NCI-H345 (cell line): ENCODE data around the gene TFCP2L1.
"Not testable (repeated sequence)": the region's sequence is repeated elsewhere in the genome, so short reads cannot be mapped to it uniquely, and the experiment has no call there.

Experiments
- DNase-seq: peaks from one replicate; lab custom pipeline; 2025; lab: John Stamatoyannopoulos, UW

Gene TFCP2L1

DNA sequence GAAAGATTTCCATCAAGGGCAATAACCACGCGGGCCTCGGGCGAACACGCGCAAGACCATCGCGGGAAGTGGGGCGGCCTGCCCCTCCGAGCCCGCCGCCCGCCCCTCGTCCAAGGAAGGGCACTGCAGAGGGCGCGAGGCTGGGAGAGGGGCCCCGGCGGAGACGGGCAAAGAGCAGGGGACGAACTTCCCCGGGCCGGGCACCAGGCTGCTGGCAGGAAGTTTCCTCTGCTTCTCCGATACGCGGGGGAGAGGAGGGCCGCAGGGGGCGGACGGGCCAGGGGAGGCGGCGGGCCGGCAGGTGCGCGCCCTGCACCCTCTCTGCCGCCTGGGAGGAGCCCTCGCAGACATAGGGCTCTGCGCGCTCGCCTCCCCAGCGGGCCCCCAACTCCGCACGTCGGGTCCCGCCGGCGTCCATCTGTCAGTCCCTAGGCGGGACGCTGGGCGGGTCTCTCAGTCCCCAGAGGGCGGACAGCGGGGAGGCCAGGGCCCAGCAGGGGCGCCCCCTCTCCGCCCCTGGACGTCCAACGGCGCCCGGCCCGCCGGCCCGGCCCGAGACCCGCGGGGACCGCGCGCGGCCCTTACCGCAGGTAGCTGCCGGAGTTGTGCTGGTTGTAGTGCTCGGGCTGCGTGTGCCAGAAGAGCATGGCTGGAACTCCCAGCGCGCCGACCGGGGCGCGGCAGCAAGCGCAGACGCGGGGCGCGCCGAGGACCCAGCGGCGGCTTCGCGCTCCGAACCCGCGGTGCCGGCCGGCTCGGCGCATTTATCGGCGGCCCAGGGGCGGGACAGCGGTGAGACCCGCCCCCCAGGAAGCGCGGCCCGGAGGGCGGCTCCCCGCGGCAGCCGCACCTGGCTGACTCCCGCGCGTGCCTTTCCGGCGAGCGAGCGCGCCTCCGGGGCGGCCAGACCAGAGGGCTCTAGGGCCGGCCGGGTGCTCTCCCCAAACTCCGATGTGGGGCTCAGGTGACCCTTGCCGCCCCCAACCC lies at the start of gene TFCP2L1:
TSS of gene TFCP2L1 (minus strand) at position 740 of the 987 bp plus-strand sequence. CDS start at position 647, 93 bp downstream.
- peak; percentile 74 for DNase-seq

DNA sequence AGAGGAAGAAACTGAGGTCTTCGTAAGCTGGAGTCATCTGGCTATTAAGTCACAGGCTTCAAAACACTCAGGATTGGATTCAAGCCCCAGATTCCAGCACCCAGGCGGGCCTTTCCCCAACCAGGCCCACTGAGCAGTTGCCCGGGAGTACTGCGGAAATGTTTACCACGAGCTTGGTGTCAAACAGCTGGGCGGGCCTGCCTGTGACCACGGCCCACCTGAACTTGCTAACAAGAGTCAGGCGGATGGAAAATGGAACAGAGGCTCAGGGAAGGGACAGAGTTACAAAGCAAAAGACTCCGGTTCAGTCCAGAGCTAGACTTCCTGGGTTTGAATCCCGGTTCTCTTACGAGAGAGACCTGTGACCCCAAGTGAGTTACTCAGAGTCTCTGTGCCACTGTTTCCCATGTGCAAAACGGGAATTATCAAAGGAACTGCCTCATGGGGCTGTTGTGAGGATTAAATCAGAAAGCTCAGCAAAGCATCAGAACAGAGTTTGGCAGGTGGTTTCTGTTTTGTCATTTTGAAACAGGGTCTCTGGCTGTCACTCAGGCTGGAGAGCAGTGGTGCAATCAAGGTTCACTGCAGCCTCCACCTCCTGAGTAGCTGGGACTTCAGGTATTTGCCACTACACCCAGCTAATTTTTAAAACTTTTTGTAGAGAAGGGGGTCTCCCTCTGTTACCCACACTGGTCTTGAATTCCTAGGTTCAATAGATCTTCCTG lies 49.0 kb upstream of the TFCP2L1 start:
- DNase-seq = no peak

- no peak for DNase-seq
Measured at GRCh38 chr2:121333231-121333630, 48.2 kb upstream of the TFCP2L1 start.

GRCh38 chr2:121331324-121331723 lies 46.3 kb upstream of the TFCP2L1 start:
- DNase-seq = not testable (repeated sequence)

- DNase-seq = no peak
Measured at GRCh38 chr2:121330921-121331320, 45.9 kb upstream of the TFCP2L1 start.

DNA sequence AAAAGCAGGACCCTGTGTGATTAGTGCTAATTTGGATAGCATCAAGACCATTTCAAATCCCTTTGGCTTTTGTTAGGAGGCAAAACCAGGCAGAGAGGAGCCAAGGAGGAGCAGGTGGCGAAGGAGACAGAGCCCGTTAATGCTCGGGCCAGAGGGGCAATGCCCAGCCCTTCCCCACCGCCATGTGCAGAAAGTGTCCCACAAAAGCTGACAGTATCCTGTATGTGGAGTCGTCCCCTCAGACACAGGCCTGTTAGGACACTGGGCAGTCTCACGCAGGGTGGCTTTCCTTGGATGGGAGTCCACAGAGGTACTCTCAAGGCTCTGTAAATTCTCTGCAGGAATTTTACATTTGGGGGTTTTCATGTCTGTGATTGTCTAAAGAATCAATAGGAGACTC lies 44.8 kb upstream of the TFCP2L1 start:
- no peak for DNase-seq

GRCh38 chr2:121326628-121327027 lies 41.6 kb upstream of the TFCP2L1 start:
- DNase-seq = no peak

GRCh38 chr2:121324601-121325000 lies 39.6 kb upstream of the TFCP2L1 start:
- no peak for DNase-seq

- no peak for DNase-seq
Measured at GRCh38 chr2:121321476-121321875, 36.5 kb upstream of the TFCP2L1 start.

- no peak for DNase-seq
Measured at GRCh38 chr2:121319941-121320340, 34.9 kb upstream of the TFCP2L1 start.

- no peak for DNase-seq
Measured at GRCh38 chr2:121316986-121317385, 32.0 kb upstream of the TFCP2L1 start.

DNA sequence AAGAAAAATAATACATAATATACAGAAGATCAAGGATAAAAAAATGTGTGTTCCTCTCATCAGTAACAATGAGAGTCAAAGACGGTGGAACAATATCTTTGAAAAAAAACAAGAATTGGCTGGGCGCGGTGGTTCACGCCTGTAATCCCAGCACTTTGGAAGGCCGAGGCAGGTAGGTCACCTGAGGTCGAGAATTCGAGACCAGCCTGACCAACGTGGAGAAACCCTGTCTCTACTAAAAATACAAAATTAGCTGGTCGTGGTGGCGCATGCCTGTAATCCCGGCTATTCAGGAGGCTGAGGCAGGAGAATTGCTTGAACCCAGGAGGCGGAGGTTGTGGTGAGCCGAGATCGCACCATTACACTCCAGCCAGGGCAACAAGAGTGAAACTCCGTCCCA lies 28.7 kb upstream of the TFCP2L1 start:
- not testable (repeated sequence) for DNase-seq

DNA sequence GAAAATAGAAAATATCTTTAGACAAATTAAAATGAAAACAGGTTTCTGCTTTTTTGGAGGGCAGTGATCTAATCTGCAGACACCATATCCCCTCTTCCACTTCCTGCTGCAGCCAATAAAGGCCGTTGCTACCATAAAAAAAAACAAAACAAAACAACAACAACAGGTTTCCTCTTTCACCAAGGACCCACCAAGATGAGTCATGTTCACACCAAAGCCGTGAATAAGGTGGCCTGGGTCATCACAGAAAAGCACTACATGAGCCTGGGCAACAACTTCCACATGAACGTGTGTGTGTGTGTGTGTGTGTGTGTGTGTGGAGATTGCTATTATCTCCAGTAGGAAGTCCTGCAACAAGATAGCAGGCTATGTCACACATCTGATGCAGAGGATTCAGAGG lies 24.8 kb upstream of the TFCP2L1 start:
- no peak for DNase-seq

DNA sequence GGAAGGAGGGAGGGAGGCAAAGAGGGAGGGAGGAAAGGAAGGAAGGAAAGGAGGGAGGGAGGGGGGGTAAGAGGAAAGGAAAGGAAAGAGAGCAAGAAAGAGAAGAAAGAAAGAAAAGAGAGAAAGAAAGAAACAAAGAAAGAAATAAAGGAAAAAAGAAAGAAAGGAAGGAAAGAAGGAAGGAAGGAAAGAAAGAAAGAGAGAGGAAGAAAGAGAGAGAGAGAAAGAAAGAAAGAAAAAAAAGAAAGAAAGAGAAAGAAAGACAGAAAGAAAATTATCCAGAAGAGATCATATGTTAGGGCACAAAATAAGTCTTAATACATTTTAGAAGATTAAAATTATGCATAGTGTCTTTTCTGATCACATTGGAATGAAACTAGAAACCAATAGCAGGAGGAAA lies 24.3 kb upstream of the TFCP2L1 start:
- DNase-seq = no peak

DNA sequence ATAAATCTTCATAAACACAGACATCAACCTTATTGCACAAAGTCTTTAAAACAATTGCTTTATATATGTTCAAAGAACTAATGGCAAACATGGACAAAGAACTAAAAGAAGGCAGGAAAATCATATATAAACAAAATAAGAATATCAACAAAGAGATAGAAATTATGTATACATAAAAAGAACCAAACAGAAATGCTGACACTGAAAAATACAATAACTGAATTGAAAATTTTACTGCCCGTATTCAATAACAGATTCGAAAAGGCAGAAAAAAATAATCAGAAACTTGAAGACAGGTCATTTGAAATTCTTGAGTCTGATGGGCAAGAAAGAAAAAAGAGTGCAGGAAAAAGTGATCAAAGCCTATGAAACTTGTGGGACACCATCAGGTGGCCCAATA lies 22.0 kb upstream of the TFCP2L1 start:
- no peak for DNase-seq

GRCh38 chr2:121304941-121305340 lies 19.9 kb upstream of the TFCP2L1 start:
- DNase-seq = no peak

- no peak for DNase-seq
Measured at GRCh38 chr2:121303531-121304263, 18.7 kb upstream of the TFCP2L1 start.

DNA sequence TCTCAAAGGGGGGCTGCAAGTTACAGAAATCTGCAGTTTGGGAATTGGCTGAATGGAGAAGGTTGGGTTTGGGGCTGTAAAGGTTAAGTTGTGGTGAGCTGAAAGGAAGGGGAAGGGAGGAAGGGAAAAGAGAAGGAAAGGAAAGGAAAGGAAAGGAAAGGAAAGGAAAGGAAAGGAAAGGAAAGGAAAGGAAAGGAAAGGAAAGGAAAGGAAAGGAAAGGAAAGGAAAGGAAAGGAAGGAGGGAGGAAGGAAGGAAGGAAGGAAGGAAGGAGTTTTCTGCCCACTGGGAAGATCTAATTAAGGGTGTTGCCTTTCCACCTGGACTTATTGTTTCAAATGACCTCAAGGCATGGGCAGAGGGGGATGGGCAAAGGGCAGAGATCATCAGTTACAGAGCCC lies 16.2 kb upstream of the TFCP2L1 start:
- DNase-seq = not testable (repeated sequence)

DNA sequence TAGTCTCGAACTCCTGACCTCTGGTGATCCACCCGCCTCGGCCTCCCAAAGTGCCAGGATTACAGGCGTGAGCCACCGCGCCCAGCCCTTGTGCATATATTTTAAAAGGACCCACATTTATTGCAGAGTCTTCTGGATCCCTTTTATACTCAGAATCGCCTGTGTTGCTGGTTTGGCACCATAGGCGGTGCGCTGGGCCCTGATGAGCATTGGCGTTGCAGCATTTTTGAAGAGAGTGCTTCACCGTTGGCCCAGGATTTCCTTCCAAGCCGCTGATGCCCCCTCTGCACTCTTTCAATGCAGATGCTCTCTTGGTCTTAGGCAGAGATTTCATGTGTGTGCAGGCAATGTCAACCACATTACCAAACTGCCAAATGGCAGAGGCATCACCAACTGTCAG lies 13.5 kb upstream of the TFCP2L1 start:
- no peak for DNase-seq

GRCh38 chr2:121297866-121298265 lies 12.9 kb upstream of the TFCP2L1 start:
- DNase-seq = not testable (repeated sequence)

GRCh38 chr2:121297217-121297830 lies 12.3 kb upstream of the TFCP2L1 start:
- peak; percentile 83 for DNase-seq
